GM21619 (cell line): ENCODE data around the gene SIAH3.

Source experiments
- ATAC-seq: cut with Tn5 transposase; IDR thresholded peaks from one replicate; pipeline ENCODE4 v1.9.1; 2021; ENCODE audit not compliant: unreplicated experiment

The SIAH3 gene

DNA sequence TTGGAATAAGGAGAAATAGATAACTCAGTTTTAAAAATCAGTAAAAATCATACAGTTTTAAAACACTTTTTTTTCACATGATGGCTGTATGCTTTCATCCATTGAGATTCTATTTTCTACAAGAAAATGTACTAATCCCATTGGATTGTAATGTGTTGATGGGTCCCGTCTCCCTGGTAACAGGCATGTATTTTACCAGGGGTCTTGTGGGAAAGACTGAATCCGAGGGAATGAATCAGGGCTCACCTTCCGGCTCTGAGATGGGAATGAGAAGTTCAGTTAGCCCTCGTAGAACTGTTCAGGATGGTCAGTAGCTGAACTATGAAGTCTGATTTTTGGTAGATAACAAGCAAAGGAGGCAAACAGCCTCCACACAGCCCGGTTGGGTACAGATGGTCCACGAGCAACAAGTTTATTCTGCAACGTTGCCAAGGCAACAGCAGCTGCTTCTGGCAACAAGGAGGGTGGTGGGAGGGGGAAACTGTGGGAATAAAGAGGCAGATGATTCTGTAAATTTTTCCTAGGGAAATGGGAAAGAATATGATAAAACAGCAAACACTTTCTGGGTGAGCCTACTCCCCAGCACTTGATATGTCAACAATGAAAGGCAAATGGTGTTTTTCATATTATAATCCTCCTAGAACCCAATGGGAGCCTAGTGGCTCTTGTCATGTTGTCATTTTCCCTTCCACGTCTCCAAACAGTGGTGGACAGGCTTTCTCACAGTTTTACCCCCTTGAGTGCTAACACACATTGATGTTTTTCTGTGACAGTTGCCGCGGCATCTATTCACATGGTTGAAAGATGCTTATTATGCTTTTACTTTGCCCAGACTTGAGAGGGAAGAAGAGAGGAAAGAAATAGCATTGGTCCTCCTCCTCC lies 12.4 kb upstream of the SIAH3 start:
- no peak for ATAC-seq

DNA sequence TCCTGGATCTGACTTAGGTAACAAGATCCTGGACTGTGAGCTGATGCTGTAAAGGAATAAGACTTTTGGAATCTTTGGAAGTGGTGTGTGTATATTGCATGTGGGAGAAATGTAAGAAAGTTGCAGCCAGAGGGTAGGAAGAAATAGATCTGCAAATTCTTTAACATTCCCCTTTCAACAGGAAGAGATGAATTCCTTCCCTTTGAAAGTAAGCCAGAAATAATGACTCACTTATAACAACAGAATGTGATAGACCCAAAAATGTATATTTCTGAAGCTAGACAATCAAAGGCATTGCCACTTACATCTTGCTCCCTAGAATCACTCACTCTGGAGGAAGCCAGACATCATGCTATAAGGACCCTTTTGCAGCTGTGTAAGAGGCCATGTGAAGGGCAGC lies 9.8 kb upstream of the SIAH3 start:
- ATAC-seq: no peak

- ATAC-seq: no peak
Observed at GRCh38 chr13:45860240-45860639, 8.7 kb upstream of the SIAH3 start.

DNA sequence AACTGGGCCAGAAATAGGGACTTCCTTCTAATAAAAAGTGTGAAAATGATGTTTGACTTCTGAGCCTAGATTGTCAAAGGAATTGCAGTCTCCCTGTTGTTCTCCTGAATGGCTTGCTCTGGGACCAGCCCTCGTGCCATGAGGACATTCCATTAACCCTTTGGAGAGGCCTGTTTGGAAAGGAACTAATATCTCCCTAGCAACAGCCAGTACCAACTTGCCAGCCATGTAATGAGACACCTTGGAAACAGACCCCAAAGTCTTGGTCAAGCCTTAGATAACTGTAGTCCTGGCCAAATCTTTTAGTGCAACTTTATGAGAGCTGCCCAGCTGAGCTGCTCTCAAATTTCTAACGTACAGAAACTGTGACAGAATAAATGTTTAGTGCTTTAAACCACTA lies 8.2 kb upstream of the SIAH3 start:
- ATAC-seq: no peak

DNA sequence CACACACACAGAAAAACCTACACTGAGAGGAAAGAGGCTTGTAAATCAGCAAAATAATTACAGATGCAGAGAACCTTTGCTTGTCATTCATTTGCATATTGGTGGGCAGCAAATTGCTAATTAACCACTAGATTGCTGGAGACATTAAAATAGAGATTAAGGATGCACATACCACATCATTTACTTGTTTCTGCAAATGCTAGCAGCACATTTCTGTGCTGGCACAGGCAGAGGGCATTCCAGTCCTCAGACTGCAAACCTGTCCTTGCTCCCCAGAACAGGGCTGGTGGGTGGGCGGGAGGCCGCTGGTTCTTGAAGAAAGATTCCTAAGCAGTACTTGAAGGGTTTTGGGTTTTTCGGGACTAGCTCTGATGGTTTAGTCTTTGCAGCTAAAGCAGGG lies 941 bp upstream of the SIAH3 start:
- ATAC-seq: no peak

DNA sequence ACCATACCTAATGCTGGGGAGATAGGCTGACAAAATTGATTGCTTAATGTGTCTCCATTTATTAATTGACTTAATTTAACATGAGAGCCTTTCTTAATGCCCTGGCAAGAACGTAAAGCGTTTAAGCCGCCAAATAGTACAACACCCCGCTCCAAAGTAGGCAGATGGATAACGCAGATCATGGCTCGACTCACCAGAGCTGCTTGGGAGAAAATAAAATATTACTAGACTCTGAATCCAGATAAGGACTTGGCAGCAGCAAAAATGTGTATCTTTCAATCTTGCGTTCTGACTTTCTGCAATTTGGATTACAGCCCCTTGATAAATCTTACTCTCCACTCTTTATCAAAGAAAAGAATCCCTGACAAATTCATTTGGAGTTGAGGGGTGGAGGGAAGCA lies 403 bp upstream of the SIAH3 start:
- ATAC-seq: no peak

DNA sequence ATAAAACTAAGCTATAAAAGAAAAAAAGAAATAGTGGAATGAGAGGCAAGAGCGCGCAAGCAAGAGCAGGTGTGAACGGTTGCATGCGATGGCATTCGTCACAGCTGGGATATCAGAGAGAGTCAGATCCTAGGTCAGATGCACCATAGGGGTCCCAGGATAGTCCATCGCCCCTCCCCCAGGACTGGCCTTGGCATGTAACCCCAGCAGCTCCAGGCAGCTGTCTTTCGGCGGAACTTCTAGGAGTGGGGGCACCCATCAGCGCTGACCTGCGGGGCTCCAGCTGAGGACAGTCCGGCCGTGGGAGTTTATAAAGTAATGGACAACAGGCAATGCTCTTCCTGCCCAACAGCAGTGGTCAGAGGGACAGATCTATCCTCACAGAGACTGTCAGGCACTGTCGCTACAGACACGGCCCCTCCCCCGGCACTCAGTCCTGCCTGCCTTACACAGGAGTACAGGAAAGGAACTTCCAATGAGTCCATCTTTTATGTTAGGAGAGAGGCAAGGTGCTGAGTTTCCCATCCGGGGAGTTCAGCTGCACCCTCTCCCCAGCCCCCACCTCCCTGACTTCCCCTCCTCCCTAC lies 1.4 kb downstream of the SIAH3 start:
- ATAC-seq: no peak

DNA sequence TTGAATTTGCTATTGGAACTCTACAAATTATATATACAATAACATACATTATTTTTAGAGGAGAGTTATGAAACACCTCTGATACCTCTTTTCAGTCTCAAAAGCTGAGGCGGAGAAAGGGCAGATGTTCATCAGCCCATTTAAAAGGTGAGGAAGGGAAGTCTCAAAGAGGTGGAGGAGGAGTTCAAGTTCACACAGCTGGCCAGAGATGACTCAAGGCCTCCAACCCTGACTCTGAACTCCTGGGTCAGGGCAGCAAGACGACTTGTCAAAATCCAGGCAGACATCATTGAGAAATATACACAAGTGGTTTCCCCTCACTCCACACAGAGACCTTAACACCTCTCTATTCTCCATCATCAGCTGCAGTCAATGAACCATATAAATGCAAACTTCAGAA lies 2.1 kb downstream of the SIAH3 start:
- ATAC-seq: no peak

- ATAC-seq: no peak
Observed at GRCh38 chr13:45847554-45848224, 3.9 kb downstream of the SIAH3 start.

DNA sequence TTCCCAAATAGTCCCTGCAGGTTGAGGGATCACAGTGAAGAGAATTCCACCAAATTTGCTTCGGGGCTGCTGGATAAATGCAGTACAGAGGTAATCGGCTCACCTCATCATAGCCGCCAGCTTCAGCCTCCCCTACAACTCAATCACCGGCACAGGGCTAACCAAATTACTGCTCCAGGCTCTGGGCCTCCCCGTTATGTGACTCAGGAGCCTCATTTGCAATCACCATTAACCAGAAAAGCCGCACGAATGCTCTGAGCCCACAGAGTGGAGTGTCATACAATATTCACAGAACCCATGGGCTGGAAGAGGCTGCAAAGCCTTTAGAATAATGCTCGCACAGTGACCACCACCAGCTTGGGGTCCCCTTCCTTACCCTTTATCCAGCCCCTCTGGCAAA lies 4.9 kb downstream of the SIAH3 start:
- no peak for ATAC-seq

- ATAC-seq: no peak
Observed at GRCh38 chr13:45838171-45838745, 13.3 kb downstream of the SIAH3 start.

DNA sequence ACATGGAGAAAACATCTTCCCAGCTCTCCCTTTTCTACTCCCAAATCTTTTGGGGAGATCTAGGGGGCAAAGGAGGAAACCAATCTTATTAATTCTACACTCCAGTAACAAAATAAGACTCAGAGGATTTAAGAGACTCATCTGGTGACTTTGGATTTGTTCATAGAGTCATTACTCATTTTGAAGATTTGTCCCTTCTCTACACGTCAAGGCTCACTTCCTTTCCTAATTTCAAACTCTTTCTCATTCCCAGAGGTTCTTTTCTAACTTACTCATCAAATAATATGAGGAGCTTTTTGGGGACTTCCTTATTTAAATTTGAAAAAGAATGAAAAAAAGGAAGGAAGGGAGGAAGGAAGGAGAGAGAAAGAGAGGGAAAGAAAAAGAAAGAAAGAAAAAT lies 14.4 kb downstream of the SIAH3 start:
- ATAC-seq: no peak

DNA sequence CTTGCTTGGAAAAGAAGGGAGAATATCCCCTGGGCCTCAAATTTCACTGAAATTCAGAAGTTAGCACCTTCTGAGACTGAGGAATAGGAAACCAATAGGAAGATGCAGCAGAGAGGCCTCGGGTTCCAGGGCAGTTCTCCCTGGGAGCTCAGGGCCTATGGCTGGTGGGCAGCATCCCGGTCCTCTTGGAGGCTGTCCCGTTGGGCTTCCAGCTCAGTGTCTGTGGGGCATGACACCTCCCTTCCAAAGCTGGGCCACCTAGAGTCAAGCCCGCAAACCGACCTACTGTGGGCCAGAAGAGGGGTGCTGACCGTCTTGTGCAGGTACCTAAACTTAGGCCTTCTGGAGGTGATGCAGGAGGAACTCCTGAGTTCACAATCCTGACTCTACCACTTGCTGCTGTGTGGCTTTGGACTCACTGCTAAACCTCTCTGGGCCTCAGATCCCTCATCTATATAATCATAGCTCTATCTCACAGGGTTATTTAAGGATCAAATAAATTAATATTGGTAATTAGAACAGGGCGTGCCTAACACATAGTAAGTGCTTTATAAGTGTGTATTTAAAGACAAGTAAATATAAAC lies 17.1 kb downstream of the SIAH3 start:
- no peak for ATAC-seq

GRCh38 chr13:45833663-45834375 lies 17.7 kb downstream of the SIAH3 start:
- ATAC-seq: no peak

DNA sequence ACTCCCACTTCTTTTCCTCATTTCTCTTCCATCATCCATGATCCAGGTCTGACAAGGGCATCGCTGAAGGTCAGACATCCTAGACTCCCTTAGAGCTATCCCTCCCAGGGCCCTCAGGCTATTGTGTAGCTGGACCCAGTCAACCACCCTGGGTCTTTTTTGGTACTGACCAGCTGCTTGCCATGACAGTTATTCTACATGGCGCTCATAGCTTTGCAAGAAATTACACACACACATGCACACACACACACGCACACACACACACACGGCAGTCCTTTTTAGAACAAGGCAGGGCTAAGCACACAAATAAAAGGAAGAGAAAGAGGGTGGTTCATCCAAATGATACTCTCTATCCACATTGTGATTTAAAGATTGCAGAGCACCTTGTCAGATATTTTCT lies 18.3 kb downstream of the SIAH3 start:
- no peak for ATAC-seq

DNA sequence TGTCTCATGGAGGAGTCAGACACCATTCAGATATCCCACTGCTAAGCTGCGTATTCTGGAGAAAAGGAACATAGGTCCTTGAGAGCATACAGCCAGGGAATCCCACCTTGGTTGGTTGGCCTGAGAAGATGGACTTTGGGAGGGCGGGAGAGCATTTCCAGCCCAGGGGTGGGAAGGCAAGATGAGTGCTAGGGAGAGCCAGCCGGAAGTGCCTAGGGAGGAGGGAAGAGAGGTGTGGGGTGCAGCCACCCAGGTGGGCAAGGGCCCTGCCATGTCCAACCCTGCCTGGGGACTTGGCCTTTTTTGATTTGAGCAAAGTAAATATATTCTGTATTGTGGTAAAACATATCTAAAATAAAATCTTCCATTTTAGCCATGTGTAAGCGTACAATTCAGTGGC lies 19.7 kb downstream of the SIAH3 start:
- ATAC-seq: no peak

DNA sequence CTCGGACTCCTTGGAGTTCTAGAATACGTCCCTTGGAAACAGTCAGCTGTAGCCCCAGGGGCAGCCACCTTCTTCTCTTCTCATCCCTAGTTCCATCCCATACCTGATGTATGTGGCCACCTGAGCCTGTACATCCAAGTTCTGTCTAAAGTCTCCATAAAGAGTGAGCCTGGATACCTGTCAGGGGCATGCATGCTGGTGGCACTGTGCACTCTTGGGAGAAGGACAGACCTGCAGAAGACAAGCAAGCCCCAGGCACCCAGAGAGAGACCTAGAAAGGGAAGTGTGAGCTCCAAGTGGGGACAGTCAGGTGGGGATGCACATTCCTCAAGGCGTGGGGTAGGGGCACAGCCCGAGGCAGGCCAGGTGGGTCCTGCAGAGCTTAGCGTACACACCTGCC lies 21.4 kb downstream of the SIAH3 start:
- no peak for ATAC-seq

- no peak for ATAC-seq
Observed at GRCh38 chr13:45828256-45828968, 23.1 kb downstream of the SIAH3 start.

DNA sequence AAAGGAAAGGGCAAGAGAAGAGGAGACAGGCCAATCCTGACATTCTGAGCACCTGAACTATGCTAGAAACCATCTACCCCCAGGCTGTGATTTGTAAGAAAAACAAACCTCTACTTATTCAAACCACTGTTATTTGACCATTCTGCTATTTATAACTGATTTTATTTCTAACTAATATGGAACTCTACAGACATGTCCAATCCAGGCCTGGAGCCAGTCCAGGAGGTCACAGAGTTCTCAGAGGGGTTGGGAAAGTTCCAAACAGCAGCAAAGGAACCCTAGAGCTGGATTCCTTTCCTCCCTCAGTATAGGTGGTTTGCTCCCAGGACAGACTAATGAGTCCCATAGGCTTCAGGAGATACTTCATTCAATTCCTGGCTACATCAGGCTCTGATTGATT lies 24.2 kb downstream of the SIAH3 start:
- ATAC-seq: no peak

DNA sequence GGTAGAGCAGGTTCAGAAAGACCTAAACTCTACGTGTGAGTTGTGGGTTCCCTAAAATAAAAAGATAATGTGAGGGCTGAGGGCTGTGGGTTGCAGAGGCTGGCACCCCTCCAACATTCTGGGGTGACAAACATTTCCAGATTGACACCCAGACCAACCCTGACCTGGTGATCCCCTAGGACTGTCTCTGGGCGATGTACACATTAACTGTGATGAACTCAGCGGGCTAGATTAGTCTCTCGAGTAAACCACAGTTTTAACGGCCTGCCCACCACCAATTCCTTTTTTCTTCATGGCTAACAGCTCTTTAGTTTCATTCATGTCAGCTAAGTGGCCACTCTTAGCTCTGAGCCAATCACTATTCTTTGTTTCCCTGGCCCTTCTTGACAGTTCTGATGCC lies 24.8 kb downstream of the SIAH3 start:
- ATAC-seq: no peak

DNA sequence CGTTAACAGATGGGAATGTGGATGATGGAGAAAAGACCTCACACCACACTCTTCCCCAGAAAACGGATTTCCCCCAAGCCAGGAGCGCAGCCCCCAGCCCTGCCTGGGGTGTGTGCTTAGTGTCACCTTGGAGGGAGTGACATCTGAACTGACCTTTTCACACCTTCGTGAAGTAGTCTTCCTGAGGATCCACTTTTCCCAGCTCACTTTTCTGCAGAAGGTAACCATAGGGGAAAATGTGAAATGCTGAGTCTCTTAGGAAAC lies 26.2 kb downstream of the SIAH3 start:
- ATAC-seq: no peak
